HG03066 (cell line): ENCODE data around the gene ULK4.
"Not testable (repeated sequence)": the region's sequence is repeated elsewhere in the genome, so short reads cannot be mapped to it uniquely, and the experiment has no call there.

Source experiments
- ATAC-seq: cut with Tn5 transposase; IDR thresholded peaks from one replicate; pipeline ENCODE4 v1.9.1; 2021; ENCODE audit warnings: low read depth; ENCODE audit not compliant: unreplicated experiment

Gene ULK4

DNA sequence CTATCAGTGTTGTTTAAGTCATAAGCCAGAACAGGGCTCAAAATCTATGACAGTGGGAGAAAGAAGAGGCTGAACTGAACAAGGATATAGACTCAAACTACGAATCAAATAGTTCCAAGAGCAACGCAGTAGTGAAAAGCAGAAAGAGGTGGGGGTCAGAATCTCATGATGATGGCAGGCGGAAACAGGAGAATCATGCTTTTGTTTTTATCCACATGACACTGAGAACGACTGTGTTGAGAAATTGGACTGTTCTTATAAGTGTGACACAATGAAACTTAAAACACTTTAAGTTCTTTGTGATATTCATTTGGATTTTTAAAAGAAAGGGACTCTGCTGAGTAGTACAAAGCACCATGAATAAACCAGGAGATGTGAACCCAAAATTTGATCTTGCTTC lies 309.4 kb downstream of the ULK4 start:
- ATAC-seq, result no peak

DNA sequence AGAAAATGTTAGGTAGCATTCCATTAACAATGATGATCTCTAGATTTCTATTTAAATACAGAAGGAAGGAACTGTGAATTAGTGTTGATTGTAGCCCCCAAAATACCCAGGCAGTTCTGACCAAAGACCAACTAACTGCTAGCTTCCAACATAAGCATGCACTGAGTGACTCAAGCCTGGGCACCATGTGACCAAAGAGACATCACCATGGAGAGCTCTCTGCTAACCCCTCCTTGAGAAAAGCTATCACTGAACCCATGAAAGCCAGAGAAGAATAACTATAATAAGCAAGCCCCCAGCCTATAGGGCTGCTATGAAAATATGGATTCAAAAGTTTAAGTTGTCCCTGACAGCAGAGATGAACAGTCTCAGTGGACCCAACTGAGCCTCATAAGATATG lies 310.2 kb downstream of the ULK4 start:
- ATAC-seq, result no peak

DNA sequence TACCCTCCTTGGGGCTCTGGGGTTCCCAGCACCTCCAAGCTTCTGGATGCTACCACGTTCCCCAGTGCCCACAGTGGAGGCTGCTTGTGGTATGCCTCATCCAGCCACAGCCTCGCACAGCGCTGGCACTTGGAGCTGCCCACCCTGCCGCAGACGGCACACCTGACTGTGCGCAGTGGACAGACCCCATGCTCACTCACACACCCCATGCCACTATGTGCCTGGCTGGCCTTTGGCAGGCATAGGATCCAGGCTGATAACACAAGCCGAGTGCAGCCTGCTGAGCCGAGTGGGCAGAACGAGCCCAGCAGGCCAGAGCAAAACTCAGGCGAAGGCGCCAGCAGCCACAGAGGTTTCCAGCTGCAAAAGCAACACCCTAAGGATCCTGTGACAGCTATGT lies 311.5 kb downstream of the ULK4 start:
- no peak for ATAC-seq

DNA sequence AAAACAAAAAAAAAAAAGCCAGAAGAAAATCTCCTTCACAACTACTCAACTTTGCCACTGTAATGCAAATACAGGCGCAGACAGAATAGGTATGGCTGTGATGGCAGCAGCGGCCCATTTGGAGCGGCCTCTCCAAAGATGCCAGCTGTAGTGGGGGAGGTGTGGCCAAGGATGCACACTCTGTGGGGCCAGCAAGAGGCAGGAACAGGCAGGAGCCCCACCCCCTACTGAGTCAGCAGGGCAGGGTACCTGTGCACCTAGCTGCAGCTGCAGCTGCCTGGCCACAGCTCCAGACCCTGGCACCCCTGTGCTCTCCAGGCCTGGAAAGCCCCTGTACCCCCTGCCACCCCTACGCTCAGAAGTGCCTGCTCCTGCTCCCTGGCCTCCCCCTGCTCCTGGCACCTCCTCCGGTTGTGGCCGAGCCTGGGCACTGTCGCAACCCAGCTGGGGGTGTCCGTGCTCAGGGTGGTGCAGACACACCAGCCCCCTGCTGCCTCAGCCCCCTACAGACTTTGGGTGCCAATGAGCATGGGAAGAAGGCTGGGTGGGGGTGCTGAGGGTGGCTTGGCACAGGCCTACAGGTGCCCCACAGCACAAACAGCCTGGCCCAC lies 312.7 kb downstream of the ULK4 start:
- ATAC-seq, result no peak

DNA sequence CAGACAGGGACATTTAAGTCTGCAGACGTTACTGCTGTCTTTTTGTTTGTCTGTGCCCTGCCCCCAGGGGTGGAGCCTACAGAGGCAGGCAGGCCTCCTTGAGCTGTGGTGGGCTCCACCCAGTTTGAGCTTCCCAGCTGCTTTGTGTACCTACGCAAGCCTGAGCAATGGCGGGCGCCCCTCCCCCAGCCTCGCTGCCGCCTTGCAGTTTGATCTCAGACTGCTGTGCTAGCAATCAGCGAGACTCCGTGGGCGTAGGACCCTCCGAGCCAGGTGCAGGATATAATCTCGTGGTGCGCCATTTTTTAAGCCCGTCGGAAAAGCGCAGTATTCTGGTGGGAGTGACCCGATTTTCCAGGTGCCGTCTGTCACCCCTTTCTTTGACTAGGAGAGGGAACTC lies 314.2 kb downstream of the ULK4 start:
- ATAC-seq, result not testable (repeated sequence)

DNA sequence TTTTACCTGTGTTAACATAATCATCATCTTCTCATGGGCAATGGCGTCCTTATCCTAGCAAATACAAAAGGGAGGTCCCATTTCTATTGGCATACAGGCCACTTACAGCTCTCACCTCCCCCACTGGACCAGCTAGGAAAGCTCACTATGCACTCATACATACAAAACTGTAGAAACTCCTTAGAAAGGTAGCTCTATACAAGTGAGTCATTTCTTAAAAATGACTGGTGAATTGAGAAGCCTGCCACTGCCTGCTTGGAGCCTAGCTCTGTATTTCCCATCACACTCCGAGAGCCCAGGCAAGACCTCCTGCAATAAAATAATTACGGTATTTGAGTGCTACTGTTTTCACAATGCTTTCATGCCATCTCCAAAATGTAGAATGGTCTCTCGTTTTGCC lies 321.8 kb downstream of the ULK4 start:
- no peak for ATAC-seq

DNA sequence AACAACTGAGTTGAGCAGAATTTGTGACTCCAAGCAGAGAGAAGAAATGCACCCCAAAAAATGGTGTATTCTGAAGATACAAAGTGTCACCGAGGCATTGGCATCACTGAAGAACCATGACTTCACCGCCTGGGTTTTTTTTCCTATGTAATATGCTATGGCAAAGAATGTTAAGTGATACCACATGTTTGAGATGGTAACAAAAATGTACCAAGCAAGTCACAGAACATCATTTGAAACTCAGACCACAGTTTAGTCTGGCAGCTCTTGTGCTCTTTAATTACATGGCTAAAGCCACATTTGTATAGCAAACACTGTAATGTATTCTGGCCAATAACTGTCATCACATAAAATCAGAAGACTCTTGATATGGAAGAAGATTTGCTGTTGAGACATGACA lies 323.5 kb downstream of the ULK4 start:
- no peak for ATAC-seq

DNA sequence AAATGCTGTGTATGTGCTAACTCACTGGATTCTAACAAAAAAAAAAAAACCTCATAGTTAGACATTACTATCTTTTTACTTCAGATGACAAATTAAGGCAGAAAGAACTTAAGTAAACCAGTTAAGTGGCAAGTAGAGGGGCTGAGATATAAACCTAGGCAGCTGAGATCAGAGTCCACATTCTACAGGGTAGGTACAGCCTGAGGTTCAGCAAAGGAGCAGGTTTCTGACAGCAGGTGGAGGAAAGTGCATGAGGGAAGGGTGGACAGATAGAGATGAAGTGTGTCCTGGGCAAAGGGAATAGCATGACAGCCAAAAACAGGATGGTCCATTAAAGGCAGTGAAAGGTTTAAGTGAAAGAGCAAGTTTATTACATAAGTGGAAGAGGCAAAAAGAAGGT lies 329.2 kb downstream of the ULK4 start:
- ATAC-seq, result no peak

DNA sequence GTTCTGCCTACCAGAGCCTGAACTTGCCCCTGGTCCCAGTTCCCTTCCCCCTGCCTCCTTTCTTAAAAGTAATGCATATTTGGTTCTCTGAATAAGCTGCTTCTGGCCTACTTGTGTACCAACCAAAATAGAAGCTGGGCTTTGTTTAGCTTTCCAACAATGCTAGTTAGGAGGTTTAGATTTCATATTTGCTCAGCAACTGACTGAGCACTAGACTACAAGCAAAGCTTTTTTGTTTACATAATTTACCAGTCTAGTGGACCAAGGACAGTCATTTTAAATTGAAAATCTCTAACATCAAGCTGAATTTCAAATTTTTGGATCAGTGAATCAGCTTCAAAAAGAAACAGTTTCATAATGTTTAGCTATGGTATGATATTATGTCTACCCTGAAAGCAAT lies 331.2 kb downstream of the ULK4 start:
- no peak for ATAC-seq

DNA sequence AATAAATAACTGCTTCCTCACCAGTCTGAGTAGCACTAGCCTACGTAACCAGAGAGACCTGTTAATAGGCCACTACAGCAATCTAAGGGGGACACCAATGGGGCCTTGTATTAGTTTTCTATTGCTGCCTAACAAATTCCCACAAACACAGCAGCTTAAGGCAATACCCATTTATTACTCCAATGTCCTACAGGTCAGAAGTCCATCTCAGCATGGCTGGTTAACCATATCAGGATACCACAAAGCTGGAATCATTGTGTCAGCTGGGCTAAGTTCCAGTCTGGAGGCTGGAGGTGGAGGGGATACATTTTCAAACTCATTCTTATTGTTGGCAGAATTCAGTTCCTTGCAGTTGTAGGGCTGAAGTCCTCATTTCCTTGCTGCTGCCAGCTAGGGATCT lies 331.9 kb downstream of the ULK4 start:
- no peak for ATAC-seq

DNA sequence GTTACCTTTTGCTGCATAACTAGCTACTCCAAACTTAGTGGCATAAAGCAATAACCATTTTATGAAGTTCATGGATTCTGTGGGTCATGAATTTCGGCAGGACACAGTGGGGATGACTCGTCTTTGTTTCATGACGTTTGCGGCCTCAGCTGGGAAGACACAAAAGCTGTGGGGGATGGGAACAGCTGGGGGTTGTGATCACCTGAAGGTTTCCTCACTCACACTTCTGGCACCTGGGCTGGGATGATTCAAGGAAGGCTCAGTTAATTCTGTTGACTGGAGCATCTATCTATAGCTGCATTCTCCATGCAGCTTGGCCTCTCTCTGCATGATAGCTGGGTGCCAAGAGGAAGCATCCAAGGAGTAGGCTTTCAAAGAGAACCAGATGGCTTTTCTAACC lies 332.8 kb downstream of the ULK4 start:
- ATAC-seq, result no peak

DNA sequence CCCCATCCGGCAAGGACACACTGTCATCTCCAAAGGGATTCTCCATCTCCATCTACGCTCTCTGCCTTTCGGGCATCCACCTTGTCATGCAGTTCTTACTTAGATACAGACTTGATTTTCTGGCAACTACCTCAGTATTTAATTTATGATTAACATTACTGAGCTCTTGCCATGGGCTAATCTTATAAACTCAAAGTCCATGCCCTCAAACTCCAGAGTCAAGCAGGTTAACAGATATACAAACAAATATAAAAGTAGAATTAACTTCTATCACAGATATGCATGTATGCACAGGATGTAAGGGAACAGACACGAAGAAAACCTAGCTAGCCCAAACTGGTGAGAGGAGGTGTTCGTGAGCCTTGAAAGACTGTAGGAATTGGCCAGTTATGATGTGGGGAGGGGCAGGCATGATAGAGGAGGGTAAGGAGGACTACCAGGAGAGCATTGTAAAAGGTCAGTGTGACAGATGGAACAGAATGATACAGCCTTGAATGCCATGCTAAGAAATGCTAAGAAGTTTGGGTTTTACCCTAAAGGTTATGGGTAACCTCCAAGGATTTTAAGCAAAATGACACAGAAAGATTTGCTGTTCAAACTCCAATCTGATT lies 334.3 kb downstream of the ULK4 start:
- no peak for ATAC-seq

DNA sequence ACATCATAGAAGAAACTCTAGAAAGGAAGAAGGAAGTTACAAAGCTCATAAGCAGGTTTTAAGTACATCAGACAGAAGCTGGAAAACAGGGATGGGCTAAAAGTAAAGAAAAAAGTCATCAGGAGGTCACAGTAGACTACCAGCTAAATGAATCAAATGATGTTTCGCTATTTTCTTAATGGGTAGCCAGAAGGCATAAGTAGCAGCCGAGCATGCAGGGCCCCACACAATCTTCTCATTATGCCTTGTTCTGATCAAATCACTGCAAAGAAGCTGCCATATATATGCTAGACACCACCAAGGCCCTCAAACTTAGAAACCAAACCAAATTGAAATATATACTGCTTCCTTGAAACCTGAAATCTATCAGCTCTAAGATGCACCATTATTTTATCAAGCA lies 349.1 kb downstream of the ULK4 start:
- no peak for ATAC-seq

DNA sequence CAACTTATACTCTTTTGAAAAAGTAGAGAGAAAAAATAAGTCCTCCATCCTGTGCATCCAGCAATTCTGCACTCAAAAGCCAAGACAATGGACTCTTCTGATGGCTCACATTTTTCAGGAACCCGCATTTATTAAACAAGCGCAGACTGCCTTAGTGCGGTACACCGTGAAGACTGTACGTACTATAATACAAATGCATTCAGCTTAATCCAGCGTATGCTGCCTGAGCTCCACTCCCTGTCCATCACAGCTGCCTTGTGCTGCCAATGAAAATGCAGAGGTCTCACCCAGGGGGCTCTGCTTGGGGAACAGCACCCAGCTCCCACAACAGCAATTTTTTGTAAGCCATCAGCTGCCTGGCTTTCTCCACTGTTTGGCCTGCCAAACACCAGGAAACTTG lies 350.9 kb downstream of the ULK4 start:
- no peak for ATAC-seq

DNA sequence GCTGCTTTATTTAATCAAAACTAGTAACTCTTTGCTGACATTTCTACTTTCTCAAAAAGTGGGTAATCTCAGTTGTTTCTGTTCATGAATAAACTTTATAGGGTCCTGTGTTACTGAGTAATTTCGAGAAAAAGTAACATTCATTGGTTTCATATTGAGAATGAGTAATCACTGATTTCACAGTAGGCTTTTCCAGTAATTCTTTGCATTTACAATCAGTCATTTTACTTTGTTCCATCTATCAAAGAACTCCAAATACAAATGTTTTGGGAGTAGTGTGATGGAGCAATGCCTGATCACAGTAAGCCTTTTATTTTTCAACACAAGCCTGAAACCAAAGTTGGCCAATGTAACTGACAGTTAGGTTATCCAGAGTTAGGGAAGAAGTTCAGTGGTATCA lies 353.6 kb downstream of the ULK4 start:
- ATAC-seq, result no peak

DNA sequence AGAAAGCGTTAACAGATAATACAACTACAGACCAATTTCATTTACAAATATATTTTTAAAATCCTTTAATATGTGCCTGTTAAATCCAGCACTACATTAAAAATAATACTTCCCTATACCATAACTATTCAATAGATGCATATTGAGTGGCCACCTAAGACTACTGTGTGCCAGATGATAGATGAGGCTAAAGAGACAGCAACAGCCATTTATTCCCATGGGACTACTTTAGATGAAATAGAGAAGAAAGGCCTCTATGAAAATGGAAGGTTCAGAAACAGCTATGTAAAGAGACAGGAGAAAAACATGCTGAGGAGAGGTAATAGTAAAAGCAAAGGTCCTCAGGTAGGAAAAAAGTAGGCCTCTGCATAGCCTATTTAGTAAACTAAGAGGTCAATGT lies 358.1 kb downstream of the ULK4 start:
- ATAC-seq, result no peak

DNA sequence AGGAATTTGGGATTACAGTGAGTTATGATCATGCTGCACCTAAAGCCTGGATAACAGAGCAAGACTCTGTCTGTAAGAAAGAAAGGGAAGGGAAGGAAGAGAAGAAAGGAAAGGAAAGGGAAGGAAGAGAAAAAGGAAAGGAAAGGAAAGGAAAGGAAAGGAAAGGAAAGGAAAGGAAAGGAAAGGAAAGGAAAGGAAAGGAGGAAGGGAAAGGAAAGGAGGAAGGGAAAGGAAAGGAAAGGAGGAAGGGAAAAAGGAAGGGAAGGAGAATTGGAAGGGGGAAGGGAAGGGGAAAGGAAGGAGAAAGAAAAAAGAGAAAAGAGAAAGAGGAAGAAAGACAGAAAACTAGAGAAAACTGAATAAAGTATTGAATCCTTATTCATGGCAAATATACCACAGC lies 359.8 kb downstream of the ULK4 start:
- ATAC-seq, result no peak

DNA sequence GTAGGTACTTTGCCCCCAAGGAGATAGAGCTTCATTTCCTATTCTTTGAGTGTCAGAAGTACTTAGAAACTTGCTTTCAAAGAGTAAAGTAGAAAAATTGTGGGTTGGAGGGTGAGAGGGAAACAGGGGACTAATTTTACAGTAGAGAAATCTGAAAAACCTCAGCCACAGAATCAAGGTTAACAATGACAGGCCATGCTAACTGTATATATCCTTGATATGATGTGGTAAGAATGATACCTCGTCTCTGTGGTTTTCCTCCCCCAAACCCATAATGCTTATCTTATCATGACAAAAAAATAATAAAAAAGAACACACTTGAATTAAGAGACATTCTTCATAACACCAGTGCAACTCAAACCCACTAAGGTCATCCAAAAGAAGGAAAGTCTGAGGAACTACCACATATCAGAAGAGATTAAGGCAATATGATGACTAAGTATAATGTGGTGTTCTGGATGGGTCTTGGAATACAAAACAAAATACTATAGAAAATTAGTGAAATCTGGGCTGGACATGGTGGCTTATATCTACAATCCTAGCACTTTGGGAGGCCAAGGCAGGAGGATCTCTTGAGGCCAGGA lies 360.4 kb downstream of the ULK4 start:
- no peak for ATAC-seq

DNA sequence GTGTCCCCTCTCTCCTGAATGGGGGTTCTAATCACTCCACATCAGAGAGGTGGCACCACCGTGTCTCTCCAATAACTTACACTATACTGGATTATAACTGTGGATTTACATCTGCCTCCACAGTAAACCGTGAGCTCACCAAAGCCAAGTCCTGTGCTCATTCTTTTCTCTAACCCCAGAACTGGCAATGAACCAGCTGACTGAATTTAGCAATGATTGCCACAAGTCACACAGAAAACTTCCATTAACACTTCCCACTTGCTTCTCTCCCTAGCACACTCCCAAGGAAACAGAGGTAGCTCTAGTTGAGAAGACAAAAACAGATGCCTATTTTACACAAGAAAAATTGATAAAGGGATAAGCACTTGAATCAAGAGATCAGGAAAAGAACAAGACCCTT lies 361.3 kb downstream of the ULK4 start:
- ATAC-seq, result no peak

DNA sequence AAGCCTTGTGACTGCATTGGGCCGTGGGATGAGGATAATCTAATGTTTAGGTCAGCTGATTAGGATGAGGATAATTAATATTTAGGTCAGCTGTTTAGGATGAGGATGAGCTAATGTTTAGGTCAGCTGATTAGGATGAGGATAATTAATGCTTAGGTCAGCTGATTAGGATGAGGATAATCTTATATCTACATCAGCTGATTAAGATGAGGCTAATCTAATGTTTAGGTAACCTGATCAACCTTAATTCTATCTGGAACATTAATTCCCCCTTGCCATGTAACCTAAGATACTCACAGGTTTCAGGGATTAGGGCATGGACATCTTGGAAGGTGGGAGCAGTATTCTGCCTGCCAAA lies 362.8 kb downstream of the ULK4 start:
- ATAC-seq, result no peak

DNA sequence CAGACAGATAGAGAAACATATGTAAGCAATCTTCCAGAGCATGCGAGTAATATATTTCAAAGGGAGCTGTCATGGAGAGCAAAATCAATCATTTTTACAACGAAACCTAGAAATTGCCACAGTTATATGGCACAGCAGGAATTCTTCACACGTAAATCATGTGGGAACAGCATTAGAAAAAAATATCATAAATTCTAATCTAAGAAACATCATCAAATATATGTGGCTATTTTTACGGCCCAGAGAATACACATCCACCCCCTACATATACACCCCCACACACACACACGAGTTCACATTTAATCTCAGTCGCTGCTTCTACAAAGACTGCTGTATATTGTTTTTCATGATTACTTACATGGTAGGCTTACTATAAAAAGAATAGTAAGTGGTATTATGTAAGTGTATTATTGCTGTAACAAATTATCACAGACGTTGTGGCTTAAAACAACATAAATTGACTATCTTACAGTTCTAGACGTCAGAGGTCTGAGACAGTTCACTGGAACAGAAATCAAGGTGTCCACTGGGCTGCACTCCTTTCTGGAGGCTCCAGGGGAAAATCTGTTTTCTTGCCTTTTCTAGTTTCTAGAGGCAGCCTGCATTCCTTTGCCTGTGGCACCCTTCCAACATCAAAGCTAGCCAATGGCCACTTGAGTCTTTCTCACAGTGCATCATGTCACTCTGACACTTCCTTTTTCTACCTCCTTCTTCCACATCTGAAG lies 363.3 kb downstream of the ULK4 start:
- no peak for ATAC-seq

DNA sequence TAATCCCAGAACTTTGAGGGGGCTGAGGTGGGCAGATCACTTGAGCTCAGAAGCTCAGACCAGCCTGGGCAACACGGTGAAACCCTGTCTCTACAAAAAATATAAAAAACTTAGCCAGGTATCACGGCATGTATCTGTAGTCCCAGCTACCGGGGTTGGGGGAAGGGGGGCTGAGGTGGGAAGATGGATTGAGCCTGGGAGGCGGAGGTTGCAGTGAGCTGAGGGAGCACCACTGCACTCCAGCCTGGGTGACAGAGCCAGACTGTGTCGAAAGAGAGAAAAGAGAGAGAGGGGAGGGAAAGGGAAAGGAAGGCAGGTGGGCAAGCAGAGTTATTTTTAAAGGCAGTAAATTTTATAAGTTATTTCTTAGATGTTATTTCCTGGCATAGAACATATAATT lies 368.1 kb downstream of the ULK4 start:
- ATAC-seq, result no peak
